Activated CD4-positive, alpha-beta T cell treated with anti-CD3 and anti-CD28 coated beads, Interleukin-2, amount 10 ng/mL, durations not matched to agents 7 days and 5 days (primary cell): ENCODE measurements around the gene PACRG. TPM values are rescaled to one million over a fixed set of nuclear protein-coding genes. Genes with fewer than 3 reads are reported as not detected.
"Not testable (repeated sequence)": the region's sequence is repeated elsewhere in the genome, so short reads cannot be mapped to it uniquely, and the experiment has no call there.

ENCODE experiments used
- CTCF ChIA-PET: fragments of 350-600 bp; sonication (Branson Sonifier 250); formaldehyde crosslinking; loops from one replicate; lab custom pipeline; 2021; ENCODE audit warnings: antibody characterized with exemption; lab: Charles Lee
- POLR2A ChIA-PET: fragments of 350-600 bp; sonication (Branson Sonifier 250); formaldehyde crosslinking; loops from one replicate; lab custom pipeline; 2021; ENCODE audit warnings: antibody characterized with exemption; lab: Charles Lee
- DNase-seq: peaks from one replicate; pipeline ENCODE4 v3.0.0-alpha.2; 2020
- H3K27ac Mint-ChIP-seq: one replicate; pipeline ENCODE4 v1.8.0; 2021; ENCODE audit warnings: mild to moderate bottlenecking, moderate library complexity, mixed read lengths
- H3K27me3 Mint-ChIP-seq: one replicate; pipeline ENCODE4 v1.8.0; 2021; ENCODE audit warnings: mixed read lengths
- H3K36me3 Mint-ChIP-seq: one replicate; pipeline ENCODE4 v1.8.0; 2021; ENCODE audit warnings: low read depth, mixed read lengths
- H3K4me1 Mint-ChIP-seq: one replicate; pipeline ENCODE4 v1.8.0; 2021; ENCODE audit warnings: mixed read lengths
- H3K4me3 Mint-ChIP-seq: one replicate; pipeline ENCODE4 v1.8.0; 2021; ENCODE audit warnings: mild to moderate bottlenecking, moderate library complexity, mixed read lengths
- H3K9me3 Mint-ChIP-seq: one replicate; pipeline ENCODE4 v1.8.0; 2021; ENCODE audit warnings: mixed read lengths
- total RNA-seq, 2 experiments: library from RNA; stranded (reverse); gene quantifications; one replicate each; pipeline ENCODE4 v1.2.3, GENCODE V29; 2021

The PACRG gene
- total RNA-seq, 2 experiments from 2014 or later: 0.32 TPM; not detected in 1

- Mint-ChIP-seq H3K27ac (no peak overlapping the region), H3K4me1 (no peaks in the 10 kb centered on the region), H3K4me3 (no peak overlapping the region), H3K36me3 (no peaks in the 10 kb centered on the region), H3K9me3 (peaks cover 22% of the 10 kb centered on the region), H3K27me3 (no peaks in the 10 kb centered on the region)
- ChIA-PET POLR2A (no interaction called here), CTCF (no interaction called here)
- no peak for DNase-seq
These were observed 246.9 kb downstream of the PACRG start for GRCh38 chr6:162974685-162975084.

GRCh38 chr6:162976141-162976540 lies 248.4 kb downstream of the PACRG start:
- Mint-ChIP-seq H3K4me3 (no peak overlapping the region), H3K4me1 (no peaks in the 10 kb centered on the region), H3K27me3 (no peaks in the 10 kb centered on the region), H3K36me3 (no peaks in the 10 kb centered on the region), H3K27ac (no peak overlapping the region), H3K9me3 (peaks cover 15% of the 10 kb centered on the region)
- POLR2A ChIA-PET: no interaction called here
- CTCF ChIA-PET: no interaction called here
- DNase-seq: no peak

DNA sequence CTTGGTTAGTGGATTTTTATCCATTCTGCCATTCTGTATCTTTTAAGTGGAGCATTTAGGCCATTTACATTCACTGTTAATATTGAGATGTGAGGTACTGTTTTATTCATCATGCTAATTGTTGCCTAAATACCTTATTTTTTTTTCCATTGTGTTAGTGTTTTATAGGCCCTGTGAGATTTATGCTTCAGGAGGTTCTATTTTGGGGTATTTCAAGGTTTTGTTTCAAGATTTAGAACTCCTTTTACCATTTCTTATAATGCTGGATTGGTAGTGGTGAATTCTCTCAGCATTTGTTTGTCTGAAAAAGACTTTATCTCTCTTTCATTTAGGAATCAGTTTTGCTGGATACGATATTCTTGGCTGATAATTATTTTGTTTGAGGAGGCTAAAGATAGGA lies 255.5 kb downstream of the PACRG start:
- DNase-seq, H3K4me1 Mint-ChIP-seq, H3K4me3 Mint-ChIP-seq, H3K27ac Mint-ChIP-seq, H3K36me3 Mint-ChIP-seq, H3K27me3 Mint-ChIP-seq, POLR2A ChIA-PET, CTCF ChIA-PET: not testable (repeated sequence)
- H3K9me3 Mint-ChIP-seq: peaks cover 23% of the 10 kb centered on the region

- ChIA-PET POLR2A (no interaction called here), CTCF (no interaction called here)
- no peaks in the 10 kb centered on the region for H3K27me3 Mint-ChIP-seq
- H3K4me1 Mint-ChIP-seq: peaks cover 8% of the 10 kb centered on the region
- H3K9me3 Mint-ChIP-seq: no peaks in the 10 kb centered on the region
- no peak overlapping the region for H3K27ac Mint-ChIP-seq
- H3K4me3 Mint-ChIP-seq: no peak overlapping the region
- DNase-seq: no peak
- H3K36me3 Mint-ChIP-seq: no peaks in the 10 kb centered on the region
These were observed 271.0 kb downstream of the PACRG start for GRCh38 chr6:162998777-162999176.

DNA sequence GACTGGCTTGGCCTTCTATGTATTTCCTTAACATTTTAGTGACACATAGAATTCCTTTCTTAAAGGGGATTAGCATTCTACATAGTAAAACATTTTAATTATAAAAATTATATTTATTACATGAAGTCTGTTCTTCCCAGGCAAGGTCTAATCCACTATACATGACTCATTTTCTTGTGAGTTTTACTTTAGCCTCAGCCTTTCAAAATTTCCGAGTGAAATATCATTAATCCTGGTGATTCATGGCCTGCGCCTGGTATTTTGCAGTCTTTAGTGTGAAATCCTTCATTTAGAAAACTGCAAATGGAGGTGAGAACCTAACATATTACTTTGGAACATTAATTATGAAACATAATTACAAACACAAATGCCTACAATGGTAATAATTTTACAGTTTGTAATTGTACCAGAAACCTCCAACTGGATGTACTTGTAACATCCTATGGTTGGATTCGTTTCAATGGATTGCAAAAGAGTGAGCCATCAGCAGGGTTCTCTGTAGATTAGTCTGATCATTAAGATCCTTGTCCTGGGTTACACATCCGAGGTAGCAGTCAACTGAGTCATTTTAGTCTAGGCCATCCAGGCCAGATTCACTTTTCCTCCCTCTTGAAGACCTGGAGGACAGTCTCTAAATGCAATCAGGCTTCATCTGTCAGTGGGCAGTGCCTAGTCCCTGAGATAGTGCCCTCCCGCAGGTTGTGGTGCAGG lies 272.0 kb downstream of the PACRG start:
- Mint-ChIP-seq H3K36me3 (no peaks in the 10 kb centered on the region), H3K4me3 (no peak overlapping the region), H3K9me3 (no peaks in the 10 kb centered on the region), H3K4me1 (peaks cover 8% of the 10 kb centered on the region), H3K27me3 (no peaks in the 10 kb centered on the region), H3K27ac (no peak overlapping the region)
- ChIA-PET POLR2A (no interaction called here), CTCF (no interaction called here)
- DNase-seq: no peak

GRCh38 chr6:163001330-163001729 lies 273.6 kb downstream of the PACRG start:
- no peaks in the 10 kb centered on the region for H3K9me3 Mint-ChIP-seq
- no peak overlapping the region for H3K27ac Mint-ChIP-seq
- H3K36me3 Mint-ChIP-seq: no peaks in the 10 kb centered on the region
- H3K27me3 Mint-ChIP-seq: no peaks in the 10 kb centered on the region
- no peak for DNase-seq
- ChIA-PET POLR2A (no interaction called here), CTCF (no interaction called here)
- no peak overlapping the region for H3K4me3 Mint-ChIP-seq
- peaks cover 8% of the 10 kb centered on the region for H3K4me1 Mint-ChIP-seq

DNA sequence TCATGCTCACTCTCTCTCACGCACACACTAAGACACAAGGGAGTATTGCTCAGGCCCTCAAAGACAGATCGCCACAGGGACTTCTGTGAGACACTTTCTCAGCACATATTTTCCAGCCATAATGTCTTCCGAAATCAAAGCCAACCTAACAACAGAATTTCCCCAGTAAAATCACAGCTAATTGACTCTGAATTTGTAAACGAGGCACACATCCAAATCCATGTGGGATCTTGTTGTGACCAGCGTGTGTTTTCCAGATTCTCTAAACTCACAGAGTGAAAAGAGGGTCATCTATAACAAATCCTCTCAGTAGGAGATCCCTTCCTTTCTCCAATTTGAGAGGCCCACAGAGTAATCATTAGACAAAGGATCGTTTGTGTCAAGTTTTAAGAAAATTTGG lies 280.4 kb downstream of the PACRG start:
- ChIA-PET POLR2A (no interaction called here), CTCF (no interaction called here)
- Mint-ChIP-seq H3K27me3 (no peaks in the 10 kb centered on the region), H3K36me3 (no peaks in the 10 kb centered on the region), H3K4me1 (no peaks in the 10 kb centered on the region), H3K27ac (no peak overlapping the region), H3K9me3 (peaks cover 10% of the 10 kb centered on the region), H3K4me3 (no peak overlapping the region)
- no peak for DNase-seq

- ChIA-PET POLR2A (no interaction called here), CTCF (no interaction called here)
- Mint-ChIP-seq H3K27me3 (no peaks in the 10 kb centered on the region), H3K4me1 (no peaks in the 10 kb centered on the region), H3K36me3 (no peaks in the 10 kb centered on the region), H3K27ac (no peak overlapping the region), H3K4me3 (no peak overlapping the region), H3K9me3 (peaks cover 10% of the 10 kb centered on the region)
- no peak for DNase-seq
These were observed 280.9 kb downstream of the PACRG start for GRCh38 chr6:163008626-163009025.

DNA sequence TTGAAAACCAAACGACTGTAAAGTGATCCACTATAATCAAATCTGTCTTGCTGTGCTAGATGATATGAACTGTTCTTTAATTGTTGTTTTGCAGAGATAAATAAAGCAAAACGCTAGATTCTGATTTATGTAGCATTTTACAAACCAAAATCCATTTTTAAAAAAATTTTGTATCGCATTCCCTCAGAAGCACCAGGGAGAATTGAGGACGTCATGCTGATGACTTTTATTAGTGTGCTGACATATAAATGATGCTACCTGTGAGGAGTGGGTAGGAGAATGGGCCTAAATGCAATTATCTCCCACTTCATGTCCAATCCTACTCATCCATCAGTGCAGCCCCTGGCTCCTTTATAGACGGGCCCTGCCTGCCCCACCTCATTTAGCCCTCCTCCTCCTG lies 282.4 kb downstream of the PACRG start:
- H3K4me1 Mint-ChIP-seq: no peaks in the 10 kb centered on the region
- no peak overlapping the region for H3K4me3 Mint-ChIP-seq
- CTCF ChIA-PET: no interaction called here
- H3K9me3 Mint-ChIP-seq: peaks cover 10% of the 10 kb centered on the region
- POLR2A ChIA-PET: no interaction called here
- H3K36me3 Mint-ChIP-seq: no peaks in the 10 kb centered on the region
- no peak for DNase-seq
- no peak overlapping the region for H3K27ac Mint-ChIP-seq
- H3K27me3 Mint-ChIP-seq: no peaks in the 10 kb centered on the region

- H3K4me3 Mint-ChIP-seq: no peak overlapping the region
- no peaks in the 10 kb centered on the region for H3K4me1 Mint-ChIP-seq
- H3K36me3 Mint-ChIP-seq: no peaks in the 10 kb centered on the region
- H3K27me3 Mint-ChIP-seq: no peaks in the 10 kb centered on the region
- ChIA-PET POLR2A (no interaction called here), CTCF (no interaction called here)
- no peak overlapping the region for H3K27ac Mint-ChIP-seq
- DNase-seq: no peak
- peaks cover 7% of the 10 kb centered on the region for H3K9me3 Mint-ChIP-seq
These were observed 287.0 kb downstream of the PACRG start for GRCh38 chr6:163014736-163015135.

GRCh38 chr6:163017801-163018200 lies 290.0 kb downstream of the PACRG start:
- Mint-ChIP-seq H3K4me3 (no peak overlapping the region), H3K9me3 (peaks cover 13% of the 10 kb centered on the region), H3K4me1 (no peaks in the 10 kb centered on the region), H3K27me3 (no peaks in the 10 kb centered on the region), H3K27ac (no peak overlapping the region), H3K36me3 (no peaks in the 10 kb centered on the region)
- ChIA-PET POLR2A (no interaction called here), CTCF (no interaction called here)
- DNase-seq: no peak

DNA sequence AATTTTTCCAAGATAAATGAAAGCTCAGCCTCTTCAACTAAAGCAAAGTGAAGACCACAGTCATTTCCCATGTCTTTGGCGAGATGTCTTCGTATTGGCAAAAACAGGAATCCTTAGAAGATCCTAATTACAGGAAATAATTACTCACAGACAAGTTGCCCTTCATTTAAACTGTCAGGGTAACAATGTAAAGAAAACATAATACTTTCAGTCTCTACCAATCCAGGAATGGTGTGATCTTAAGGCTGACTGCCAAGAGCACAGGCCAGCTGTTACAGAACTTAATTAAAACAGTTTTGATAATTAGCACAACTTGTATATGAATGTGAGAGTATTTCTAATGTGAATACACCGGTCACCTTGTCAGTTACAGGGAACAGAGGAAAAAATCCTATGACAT lies 292.2 kb downstream of the PACRG start:
- no peak for DNase-seq
- CTCF ChIA-PET: no interaction called here
- Mint-ChIP-seq H3K36me3 (no peaks in the 10 kb centered on the region), H3K4me1 (no peaks in the 10 kb centered on the region), H3K27me3 (no peaks in the 10 kb centered on the region), H3K4me3 (no peak overlapping the region), H3K27ac (no peak overlapping the region), H3K9me3 (peaks cover 27% of the 10 kb centered on the region)
- POLR2A ChIA-PET: no interaction called here

DNA sequence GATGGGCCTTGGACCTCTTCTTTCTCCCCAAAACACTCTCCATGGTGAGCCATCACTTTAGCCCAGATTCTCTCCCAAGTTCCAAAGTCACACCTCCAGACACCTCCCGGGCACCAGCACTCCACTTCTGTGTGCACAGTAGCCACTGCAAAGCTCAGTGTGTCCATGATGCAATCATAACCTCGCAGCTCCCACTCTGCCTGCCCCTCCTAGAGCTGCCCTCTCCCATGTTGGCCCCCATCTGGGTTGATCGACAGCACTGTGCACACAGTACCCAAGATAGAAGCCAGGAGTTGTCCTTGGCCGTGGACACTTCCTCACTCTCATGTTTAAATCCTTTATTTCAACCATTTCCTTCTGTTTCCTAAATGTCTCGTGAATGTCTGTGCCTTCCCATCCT lies 293.3 kb downstream of the PACRG start:
- Mint-ChIP-seq H3K27me3 (no peaks in the 10 kb centered on the region), H3K9me3 (peaks cover 25% of the 10 kb centered on the region), H3K36me3 (no peaks in the 10 kb centered on the region), H3K4me1 (no peaks in the 10 kb centered on the region), H3K4me3 (no peak overlapping the region), H3K27ac (no peak overlapping the region)
- DNase-seq: no peak
- CTCF ChIA-PET: no interaction called here
- POLR2A ChIA-PET: no interaction called here

GRCh38 chr6:163023700-163024099 lies 295.9 kb downstream of the PACRG start:
- peaks cover 28% of the 10 kb centered on the region for H3K9me3 Mint-ChIP-seq
- no peaks in the 10 kb centered on the region for H3K36me3 Mint-ChIP-seq
- no peaks in the 10 kb centered on the region for H3K27me3 Mint-ChIP-seq
- no peak overlapping the region for H3K4me3 Mint-ChIP-seq
- no peaks in the 10 kb centered on the region for H3K4me1 Mint-ChIP-seq
- ChIA-PET CTCF (no interaction called here), POLR2A (no interaction called here)
- DNase-seq: no peak
- H3K27ac Mint-ChIP-seq: no peak overlapping the region
